ENCODE data around the gene ARRB1.
"Not testable (repeated sequence)": the region's sequence is repeated elsewhere in the genome, so short reads cannot be mapped to it uniquely, and the experiment has no call there.

The ARRB1 gene

GRCh38 chr11:75342966-75343870 is 8.2 kb downstream of the ARRB1 start:
- peak; percentile 63 to 91 (median 68) for DNase-seq

DNA sequence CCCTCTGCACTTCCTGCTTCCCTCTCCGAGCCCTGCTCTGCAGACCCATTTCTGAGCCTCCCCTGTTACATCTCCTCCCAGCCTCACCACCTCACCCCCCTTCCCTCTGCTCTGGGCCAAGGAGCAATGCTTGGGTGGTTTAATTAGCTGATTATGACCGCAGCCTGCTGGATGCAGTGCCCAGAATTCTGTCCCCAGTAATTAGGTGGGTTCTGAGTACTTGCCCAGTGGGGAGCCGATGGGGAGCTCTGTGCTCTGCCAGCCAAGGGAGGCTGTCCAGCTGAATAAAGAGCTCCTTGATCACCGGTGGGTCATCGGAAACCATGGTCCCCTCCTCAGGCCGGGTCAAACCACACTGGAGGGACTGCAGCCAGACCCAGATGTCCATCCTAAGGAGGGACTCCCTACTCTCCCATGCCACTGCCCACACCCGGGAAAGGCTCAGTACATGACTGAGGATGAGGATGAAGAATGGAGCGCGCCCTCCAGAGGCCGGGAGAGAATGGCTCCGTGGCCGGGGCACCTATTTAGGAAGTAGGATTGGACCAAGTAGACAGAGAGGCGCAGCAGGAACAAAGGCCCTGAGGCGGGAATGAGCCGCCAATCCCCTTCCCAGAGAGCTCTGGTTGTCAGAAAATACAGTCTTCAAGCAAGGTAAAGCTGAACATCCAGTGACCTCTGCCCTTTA is 9.1 kb downstream of the ARRB1 start:
- peak in 1 of 3 experiments; percentile 53 for DNase-seq

DNA sequence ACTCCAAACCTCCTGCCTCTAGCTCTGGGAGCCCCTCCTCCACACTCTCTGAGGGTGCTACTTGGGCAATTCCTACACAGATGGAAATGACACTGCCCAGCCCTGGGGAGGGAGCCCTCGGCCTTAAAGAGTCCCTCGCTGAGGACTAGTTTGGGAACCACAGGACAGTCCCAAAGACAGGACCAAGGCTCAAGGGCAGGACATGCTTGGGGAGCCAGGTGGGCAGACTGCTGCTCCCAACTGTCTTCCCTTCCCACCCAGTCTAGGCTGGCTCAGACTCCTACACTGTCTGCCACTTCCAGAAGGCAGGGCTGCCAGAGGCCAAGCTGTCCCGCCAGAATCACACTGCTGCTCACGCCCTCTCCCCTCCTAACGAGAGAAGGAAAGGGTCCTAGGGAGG is 9.8 kb downstream of the ARRB1 start:
- no peak for DNase-seq

- peak in 1 of 3 experiments; percentile 62 for DNase-seq
Observed at GRCh38 chr11:75339685-75340409, 11.6 kb downstream of the ARRB1 start.

DNA sequence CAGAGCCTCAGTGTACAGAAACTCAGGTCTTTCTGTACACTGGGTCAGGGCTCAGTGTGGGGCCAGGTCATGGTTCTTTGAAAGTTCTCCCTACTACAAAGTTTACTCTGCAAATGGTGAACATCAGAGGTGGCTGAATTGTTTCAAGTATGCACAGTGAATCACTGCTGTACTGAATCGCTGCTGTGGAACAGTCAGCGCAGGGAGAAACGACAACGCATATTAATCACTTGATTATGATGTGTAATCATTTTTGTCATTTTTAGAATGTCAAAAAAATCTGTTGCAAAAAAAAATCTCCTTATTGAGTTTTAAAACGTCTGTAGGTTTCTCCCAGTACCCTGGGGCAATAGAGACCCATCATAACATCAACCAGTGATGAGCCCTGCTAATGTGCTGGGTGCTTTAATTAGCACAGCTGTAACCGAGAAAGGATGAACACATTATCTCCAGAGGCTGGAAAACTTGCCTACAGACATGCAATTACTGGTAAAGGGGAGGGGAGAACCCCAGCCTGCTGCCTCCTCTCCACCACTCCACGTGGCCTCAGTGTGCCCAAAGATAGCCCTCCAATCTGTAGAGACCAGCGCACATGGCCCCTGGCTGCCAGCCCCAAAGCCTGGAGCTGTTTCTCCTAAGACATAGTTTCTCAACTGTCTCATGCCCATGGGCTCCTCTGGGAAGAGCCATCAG is 12.8 kb downstream of the ARRB1 start:
- peak in 1 of 3 experiments; percentile 53 for DNase-seq

GRCh38 chr11:75337195-75337654 is 14.2 kb downstream of the ARRB1 start:
- no peak for DNase-seq

GRCh38 chr11:75334976-75335375 is 16.5 kb downstream of the ARRB1 start:
- DNase-seq: no peak

GRCh38 chr11:75334402-75334891 is 17.0 kb downstream of the ARRB1 start:
- no peak for DNase-seq

DNA sequence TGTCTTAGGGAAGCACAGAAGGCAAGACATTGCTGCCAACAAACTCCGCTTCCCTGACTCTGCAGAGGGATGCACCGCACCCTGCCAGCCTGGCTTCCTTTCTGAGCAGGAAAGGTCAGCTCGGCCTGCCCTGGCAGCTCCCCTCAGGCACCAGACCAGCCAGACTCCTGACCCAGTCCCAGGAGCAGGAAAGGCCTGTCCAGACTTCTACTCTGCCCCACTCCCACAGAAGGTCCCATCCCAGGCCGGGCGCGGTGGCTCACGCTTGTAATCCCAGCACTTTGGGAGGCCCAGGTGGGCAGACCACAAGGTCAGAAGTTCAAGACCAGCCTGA is 17.7 kb downstream of the ARRB1 start:
- DNase-seq: no peak

GRCh38 chr11:75333022-75333806 is 18.2 kb downstream of the ARRB1 start:
- DNase-seq: no peak

DNA sequence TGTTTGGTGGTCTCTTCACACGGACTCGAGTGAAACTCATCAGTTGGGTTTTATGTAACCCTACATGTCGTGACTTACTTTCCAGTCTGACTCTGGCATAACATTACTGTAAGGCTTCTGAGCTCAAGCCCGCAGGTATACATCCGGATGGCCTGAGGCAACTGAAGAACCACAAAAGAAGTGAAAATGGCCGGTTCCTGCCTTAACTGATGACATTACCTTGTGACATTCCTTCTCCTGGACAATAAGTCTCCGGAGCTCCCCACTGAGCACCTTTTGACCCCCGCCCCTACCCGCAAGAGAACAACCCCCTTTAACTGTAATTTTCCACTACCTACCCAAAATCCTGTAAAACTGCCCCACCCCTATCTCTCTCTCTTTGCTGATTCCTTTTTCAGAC is 19.7 kb downstream of the ARRB1 start:
- not testable (repeated sequence) for DNase-seq

DNA sequence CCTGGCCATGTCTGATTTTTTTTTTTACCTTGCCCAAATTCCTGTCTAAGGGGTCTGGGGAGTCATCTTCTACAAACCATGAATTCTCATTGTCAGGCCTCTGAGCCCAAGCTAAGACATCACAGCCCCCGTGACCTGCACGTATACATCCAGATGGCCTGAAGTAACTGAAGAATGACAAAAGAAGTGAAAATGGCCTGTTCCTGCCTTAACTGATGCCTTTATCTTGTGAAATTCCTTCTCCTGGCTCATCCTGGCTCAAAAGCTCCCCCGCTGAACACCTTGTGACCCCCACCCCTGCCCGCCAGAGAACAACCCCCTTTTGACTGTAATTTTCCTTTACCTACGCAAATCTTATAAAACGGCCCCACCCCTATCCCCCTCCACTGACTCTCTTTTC is 20.2 kb downstream of the ARRB1 start:
- DNase-seq: not testable (repeated sequence)

GRCh38 chr11:75330886-75331285 is 20.6 kb downstream of the ARRB1 start:
- not testable (repeated sequence) for DNase-seq

DNA sequence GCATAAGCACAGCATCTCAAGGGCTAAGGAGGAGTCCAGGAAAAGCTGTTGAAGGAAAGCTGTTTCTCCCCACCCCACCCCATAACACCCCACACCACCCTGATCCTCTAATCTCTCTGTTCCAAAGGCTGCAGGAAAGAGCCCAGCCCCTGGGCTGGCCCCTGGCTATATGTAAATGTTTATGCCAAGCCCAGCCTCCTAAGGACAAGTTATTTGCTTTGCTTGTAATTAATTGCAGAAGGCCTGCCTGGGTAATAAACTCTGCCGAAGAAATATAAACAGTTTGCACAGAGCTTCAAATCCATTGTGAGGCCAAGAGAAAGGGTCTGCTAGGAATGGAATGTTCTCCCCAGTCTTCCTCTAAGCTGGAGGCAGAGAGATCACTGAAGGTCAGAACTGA is 21.2 kb downstream of the ARRB1 start:
- DNase-seq: peak in 1 of 3 experiments; percentile 47

DNA sequence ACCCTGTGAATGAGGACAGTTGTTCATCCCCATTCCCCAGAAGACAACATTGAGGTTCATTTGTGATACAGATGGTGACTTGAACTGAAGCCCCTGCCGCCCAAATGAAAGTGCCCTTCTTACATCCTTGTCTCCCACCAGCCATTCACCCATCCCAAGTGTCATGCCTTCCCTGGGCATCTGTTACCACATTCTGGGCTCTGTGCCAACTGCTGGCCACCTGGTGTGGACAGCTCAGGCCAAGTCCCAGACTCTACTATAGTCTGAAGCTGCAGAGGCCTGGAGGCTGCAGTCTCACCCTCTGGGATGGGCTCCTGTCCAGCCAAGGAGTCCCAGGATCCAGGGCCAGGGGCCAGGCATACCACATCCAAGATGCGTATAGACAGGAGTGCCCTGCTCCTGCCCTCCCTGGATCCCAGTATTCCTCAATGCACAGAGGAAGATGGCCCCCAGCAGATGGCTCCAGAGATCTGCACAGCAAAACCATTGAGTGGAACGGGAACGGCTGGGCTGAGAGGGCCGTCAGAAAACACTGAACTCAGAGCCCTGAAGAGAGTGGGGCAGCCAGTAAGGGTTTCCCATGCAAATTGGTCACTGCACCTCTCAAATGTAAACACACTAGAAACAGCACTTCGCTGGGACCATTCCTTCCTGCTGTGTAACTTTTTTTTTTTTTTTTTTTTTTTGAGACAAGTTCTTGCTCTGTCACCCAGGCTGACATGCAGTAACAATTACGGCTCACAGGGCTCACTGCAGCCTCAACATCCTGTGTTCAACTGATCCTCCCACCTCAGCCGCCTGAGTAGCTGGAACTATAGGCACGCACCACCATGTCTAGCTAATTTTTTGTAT is 22.8 kb downstream of the ARRB1 start:
- DNase-seq: peak; percentile 85 to 90 (median 88)

DNA sequence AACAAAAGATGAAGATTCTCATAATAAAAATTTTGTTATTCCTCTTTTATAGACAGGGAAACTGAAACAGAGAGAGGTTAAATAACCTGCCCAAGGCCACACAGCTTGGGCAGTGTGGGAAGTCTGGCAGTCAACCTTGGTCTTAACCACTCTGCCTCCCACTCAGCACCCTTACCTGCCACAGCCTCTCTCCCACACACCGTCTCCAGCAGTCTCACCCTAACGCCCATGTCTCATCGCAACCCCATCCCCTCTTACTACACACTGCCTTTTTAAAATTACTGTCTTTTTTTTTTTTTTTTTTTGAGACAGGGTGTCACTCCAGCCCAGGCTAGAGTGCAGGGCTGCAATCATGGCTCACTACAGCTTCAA is 25.0 kb downstream of the ARRB1 start:
- DNase-seq: no peak

- no peak for DNase-seq
Observed at GRCh38 chr11:75325713-75326438, 25.6 kb downstream of the ARRB1 start.

DNA sequence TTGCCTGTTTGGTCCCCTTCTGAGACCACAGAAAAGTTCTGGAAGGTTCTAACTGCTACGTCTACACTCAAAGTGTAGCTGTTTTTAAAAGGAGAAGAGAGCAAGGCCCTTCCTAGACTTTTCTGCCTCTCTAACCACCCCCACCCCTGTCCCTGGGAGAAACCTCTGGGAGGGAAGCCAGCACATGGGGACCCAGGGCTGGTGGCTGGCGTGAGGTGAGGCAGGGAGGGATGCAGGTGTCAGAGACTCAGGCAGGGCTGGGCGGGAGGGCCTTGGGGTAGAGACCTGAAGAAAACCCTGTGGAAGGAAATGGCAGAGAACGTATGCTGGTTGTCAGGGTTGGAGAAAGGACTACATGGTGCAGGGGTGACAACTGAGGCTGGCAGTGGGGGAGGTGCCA is 26.7 kb downstream of the ARRB1 start:
- no peak for DNase-seq

DNA sequence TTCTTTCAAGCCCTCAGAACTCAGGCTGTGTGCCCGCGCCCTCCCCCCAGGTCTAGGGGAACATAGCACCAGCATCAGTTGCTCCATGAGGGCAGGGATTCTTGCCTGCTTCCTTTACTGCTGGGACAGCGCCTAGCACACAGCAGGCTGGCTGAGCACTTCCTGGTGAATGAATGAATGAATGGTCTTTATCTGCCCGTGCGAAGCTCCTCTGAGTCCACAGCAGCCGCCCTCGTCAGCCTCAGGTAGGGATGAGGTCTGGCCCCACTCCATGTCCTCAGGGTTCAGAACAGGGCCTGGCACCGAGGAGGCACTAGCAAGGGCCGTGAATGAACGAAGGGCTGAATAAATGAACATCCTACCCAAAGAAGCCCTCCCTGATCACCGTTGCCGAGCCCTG is 27.3 kb downstream of the ARRB1 start:
- DNase-seq: no peak

DNA sequence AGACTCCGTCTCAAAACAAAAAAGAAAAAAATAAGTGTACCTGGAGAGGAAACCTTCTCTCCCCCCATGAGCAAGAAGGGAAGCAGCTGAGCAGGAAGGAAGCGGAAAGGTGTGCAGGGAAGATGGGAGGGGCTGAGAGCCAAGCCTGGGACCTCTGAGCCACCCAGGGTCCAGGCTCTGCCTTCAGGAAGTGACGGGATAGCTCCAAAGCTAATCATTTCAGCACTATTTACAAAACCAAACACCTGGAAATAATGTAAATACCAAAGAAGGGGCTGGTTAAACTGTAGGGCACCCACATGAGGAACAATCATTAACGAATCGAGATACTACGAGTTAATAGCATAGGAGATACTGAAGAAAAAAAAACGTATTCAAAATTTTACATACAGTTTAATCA is 27.9 kb downstream of the ARRB1 start:
- DNase-seq: peak in 2 of 3 experiments; percentile 41 to 57

Data from NCI-H1417 (cell line).